Hematopoietic multipotent progenitor cell treated with erythropoietin and hydrocortisone succinate and interleukin-3 and kit ligand, for 8 days (in vitro differentiated cells): ENCODE measurements around the gene ITIH5.

Experiments used
- DNase-seq: peaks from one replicate; pipeline ENCODE4 v3.0.0-alpha.2; 2015

ITIH5 gene

DNA sequence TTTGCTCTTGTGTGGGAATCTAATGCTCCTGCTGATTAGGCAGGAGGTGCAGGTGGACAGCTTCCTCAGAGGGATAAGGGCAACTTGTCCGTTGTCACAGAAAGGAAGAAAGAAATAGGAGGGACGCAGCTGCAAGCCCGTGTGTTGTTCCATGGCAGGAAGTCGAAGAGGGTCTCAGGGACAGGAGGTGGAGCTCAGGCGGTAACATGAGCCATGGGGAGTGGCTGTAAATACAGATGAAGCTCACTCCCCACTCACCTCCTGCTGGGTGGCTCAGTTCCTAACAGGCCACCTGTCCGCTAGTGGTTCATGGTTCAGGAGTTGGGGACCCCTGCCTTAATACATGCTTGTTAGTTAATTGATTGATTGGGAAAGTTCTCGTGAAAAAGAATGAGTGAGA, 154.3 kb downstream of the ITIH5 start:
- no peak for DNase-seq

DNA sequence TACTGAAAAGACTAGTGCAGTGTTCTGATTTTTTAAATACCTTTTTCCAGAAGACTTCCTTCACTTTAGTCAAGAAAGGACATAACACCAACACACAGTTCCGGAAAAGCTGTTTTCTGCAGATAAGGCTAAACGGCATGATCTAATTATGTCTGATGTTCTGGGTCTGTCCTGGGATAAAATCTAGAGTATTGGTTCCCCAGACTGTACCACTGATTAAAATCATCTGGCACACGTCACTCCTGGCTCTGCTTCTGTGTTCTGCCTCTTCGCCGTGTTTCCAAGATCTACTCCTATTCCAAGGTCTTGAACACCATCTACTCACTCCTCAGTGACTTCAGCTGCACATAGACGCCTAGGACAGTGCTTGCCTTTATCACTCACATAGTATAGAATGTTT, 155.2 kb downstream of the ITIH5 start:
- no peak for DNase-seq
